GM12891 (cell line): Measurements from ENCODE around the gene LRP1.

Source experiments
- PAX5 ChIP-seq: IDR thresholded peaks from 2 replicates; pipeline ENCODE4 v1.6.1; 2011; ENCODE audit warnings: low read length, moderate library complexity, mild to moderate bottlenecking; ENCODE audit not compliant: insufficient read depth, severe bottlenecking
- POLR2A ChIP-seq: IDR thresholded peaks from 2 replicates; pipeline ENCODE4 v1.6.1; 2011; ENCODE audit warnings: low read depth, low read length, control low read depth
- POLR2AphosphoS5 ChIP-seq: IDR thresholded peaks from 2 replicates; pipeline ENCODE4 v1.6.1; 2011; ENCODE audit warnings: low read depth, low read length, control low read depth
- SPI1 ChIP-seq: IDR thresholded peaks from 2 replicates; pipeline ENCODE4 v1.6.1; 2011; ENCODE audit warnings: low read depth, low read length, control low read depth
- TAF1 ChIP-seq: IDR thresholded peaks from 2 replicates; pipeline ENCODE4 v1.6.1; 2011; ENCODE audit warnings: low read depth, low read length, control low read depth

GRCh38 chr12:57235017-57235727 is 106.9 kb downstream of the LRP1 start:
- TF ChIP-seq TAF1 (no peak), POLR2A (peak; percentile 41; the same call in 1 of the 2 replicates), POLR2AphosphoS5 (peak; percentile 35; the same call in 1 of the 2 replicates), PAX5 (no peak), SPI1 (no peak)
